Measurements from ENCODE around the gene MMAB. TPM values are rescaled to one million over a fixed set of nuclear protein-coding genes. Genes with fewer than 3 reads are reported as not detected.
"Not testable (repeated sequence)": the region's sequence is repeated elsewhere in the genome, so short reads cannot be mapped to it uniquely, and the experiment has no call there.

Gene MMAB
- total RNA-seq, 2 experiments from 2014 or later: 49.0 to 49.4 TPM

DNA sequence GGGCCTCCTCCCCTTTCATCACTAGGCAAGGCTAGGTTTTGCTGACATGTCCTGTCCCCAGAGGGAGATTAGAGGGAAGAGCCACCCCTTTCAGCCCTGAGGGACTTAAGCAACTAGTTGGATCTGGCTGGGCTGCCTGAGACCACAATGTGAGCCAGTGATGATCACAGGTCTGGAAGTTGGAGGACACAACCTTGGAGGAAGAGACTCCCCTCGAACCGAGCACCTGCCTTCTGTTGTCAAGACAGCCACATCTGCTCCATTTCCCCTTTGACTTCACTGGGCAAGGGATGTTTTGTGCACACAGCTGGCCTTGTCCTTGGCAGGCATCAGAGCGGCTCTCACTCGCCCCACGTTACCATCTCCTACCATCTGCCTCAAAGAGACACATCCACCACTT, 31.7 kb upstream of the MMAB start:
- CTCF ChIA-PET: no interaction called here
- POLR2A ChIA-PET: no interaction called here

DNA sequence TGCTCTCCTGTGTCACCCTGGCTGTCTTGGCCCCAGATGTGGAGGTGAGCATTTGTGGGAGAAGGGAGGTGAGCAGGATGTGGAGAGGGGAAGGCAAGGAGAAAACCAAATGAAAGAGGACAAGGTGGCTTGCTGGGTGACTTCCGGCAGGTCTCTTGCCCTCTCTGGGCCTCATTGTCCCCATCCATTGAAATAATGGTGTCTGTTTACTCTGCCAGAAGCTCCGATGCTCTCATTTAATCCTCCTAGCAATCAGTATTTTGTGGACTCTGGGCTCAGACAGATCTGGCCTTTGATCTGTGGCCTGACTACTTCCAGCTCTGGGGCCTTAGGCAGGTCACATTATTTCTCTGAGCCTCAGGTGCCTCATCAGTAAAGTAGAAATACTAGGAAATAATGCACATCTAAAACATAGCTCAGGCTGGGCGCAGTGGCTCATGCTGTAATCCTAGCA, 30.9 kb upstream of the MMAB start:
- ChIA-PET CTCF (no interaction called here), POLR2A (no interaction called here)

DNA sequence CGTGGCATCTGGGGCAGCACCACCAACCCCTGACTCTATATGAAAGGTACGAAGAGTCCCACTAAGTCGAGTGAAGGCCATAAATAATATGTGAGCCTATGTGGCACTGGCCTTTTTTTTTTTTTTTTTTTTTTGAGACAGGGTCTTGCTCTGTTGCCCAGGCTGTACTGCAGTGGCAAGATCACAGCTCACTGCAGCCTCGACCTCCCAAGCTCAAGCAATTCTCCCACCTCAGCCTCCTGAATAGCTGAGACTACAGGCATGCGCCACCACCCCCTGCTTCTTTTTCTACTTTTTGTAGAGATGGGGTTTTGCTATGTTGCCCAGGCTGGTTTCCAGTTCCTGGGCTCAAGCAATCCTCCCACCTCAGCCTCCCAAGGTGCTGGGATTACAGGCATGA, 28.8 kb upstream of the MMAB start:
- CTCF ChIA-PET, POLR2A ChIA-PET: not testable (repeated sequence)

DNA sequence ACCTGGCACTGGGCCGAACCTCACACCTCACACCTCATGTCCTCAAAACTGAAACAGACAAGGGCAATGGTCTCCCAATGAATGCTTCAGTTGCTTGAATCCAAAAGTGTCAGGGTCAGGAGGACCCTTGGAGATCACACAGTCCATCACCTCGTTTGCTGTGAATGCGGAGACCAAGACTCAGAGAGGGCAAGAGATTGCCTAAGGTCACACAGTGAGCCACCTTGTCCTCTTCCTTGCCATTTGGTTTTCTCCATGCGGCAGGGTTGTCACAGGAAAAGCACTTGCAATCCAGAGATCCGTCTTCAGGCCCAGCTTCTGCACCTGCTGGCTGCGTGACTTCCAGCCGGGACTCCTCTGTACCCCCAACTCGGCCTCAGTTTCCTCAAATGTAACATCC, 28.3 kb upstream of the MMAB start:
- POLR2A ChIA-PET: no interaction called here

DNA sequence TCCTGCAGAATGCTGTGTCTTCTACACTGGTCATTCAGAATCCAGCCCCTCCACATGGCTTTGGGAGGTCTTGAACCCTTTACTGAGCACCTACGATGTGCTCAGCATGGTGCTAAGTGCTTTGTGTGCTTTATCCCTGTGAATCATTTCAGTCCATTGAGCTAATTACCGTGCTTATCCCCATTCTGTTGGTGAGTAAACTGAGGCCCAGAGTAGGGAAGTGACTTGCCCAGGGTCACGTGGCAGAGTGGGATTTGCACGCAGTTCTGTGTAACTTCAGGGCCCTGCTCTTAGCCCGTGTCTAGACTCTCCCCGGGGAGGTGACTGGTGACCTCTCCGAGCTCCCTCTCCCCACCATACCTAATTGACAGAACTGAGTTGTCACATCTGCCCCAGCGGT, 27.7 kb upstream of the MMAB start:
- POLR2A ChIA-PET: no interaction called here
- CTCF ChIA-PET: interaction anchor here (1.3 kb wide), 1 partner anchor 174 kb away, joined by 4 read pairs; no protein-coding TSS in a partner anchor

More for the DNA sequence above, 28.3 kb upstream of the MMAB start:
- CTCF ChIA-PET: interaction anchor here (1.3 kb wide), 1 partner anchor 174 kb away, joined by 4 read pairs; no protein-coding TSS in a partner anchor

DNA sequence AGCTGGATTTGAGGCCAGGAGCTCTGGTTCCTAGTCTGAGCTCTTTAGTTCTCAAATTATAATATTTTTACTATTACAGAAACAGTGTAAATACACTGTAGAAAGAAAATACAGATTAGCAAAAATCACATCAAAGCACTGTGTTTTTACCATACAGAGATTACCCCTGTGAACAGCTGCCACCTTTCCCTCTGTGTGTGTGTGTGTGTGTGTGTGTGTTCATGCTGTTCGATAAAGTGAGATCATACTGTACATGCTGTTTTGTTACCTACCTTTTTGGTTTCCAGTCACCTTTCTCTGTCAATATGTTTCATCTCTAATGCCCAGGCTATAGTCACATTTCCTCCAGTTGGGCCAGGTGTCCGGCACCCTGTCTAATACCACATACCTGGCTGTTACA, 27.2 kb upstream of the MMAB start:
- POLR2A ChIA-PET: no interaction called here
- CTCF ChIA-PET: interaction anchor here (1.3 kb wide), 1 partner anchor 175 kb away, joined by 4 read pairs; no protein-coding TSS in a partner anchor

DNA sequence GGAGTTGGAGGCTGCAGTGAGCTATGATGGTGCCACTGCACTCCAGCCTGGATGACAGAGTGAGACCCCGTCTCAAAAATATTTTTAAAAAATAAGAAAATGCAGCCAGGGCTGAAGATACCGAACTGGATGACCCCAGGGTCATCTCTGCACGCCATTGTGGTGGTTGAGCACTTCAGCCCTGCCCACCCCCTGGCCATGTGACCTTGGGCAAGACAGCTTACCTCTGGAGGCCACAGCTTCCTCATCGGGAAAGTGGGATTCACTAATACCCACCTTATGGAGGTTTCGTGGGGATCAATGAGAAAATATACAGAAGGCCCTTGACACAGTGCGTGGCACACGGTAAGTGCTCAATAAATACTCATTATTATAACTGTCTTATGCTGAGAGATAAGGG, 25.8 kb upstream of the MMAB start:
- ChIA-PET POLR2A (no interaction called here), CTCF (interaction anchor here (0.7 to 5.6 kb wide), 3 partner anchors 171 to 178 kb away, joined by 3 to 36 read pairs (median 7); no protein-coding TSS in a partner anchor)

DNA sequence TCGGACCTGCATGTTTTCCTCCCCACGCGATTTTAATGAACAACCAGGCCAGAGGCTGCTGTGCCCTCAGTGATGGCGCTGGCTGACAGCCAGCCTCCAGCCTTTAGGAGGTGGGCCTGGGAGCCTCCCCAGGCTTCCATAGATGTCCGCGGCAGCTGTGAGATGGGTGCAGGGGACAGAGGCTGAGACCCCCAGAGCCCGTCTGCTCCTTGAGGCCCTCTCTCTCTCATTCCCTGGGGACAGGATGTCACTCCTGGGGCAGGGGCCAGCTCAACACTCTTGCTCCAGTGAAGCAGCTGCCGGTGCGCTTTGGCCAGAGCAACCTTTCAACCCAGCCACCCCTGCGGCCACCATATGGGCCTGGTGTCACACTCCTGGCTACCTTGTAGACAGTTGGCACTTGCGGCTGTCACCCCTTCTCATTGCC, 25.1 kb upstream of the MMAB start:
- CTCF ChIA-PET: interaction anchor here (0.6 to 5.6 kb wide), 12 partner anchors 24 to 329 kb away, joined by 3 to 36 read pairs (median 5); partner anchors contain the start of gene MVK
- POLR2A ChIA-PET: no interaction called here

DNA sequence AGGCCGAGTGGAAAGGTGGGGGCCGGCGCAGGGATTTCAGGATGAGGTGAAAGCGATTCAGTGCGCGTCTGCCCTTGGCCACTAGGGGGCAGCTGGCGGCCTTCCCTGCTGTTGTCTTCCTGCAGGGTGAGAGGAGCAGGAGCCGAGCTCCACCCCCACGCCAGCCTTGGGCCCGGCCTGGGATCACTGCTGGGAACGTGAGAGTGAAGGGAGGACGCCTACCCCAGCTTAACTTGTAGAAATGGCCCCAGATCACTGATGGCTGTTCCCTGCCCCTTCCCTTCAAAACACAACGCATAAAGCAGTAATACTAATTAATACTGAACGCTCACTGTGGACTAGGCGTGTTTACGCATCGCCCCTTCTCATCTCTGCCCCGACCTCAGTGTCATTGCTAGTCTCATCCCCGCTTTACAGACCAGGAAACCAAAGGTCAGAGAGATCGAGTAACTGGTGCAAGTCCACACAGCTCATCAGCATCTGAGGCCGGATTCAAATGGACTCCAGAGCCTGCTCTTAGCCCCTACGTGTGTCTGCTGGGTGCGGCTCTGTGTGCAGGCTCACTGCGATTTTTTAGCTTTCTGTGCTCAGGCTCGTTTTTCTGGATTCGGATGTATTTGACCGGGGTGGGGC, 24.6 kb upstream of the MMAB start:
- POLR2A ChIA-PET: no interaction called here
- CTCF ChIA-PET: interaction anchor here (0.5 to 5.6 kb wide), 17 partner anchors 19 to 329 kb away, joined by 3 to 36 read pairs (median 4); partner anchors contain the start of gene MVK

DNA sequence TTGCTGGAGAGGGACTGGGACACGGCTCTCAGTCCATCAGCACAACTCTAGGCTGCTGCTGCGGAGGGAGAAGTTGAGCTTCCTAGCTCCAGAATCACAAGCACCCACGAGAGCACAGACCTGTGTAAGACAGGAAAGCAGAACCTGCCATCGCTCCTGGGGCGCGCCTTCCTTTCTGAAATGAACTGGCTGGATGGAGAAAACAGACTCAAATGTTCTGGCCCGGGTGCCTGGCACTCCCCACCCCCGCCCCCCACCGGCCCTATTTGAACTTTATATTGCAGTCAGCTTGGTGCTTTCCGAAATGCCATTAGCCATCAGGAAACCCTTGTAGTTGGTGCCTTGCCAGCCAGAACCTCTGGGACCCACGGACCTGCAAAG, 24.1 kb upstream of the MMAB start:
- POLR2A ChIA-PET: no interaction called here

DNA sequence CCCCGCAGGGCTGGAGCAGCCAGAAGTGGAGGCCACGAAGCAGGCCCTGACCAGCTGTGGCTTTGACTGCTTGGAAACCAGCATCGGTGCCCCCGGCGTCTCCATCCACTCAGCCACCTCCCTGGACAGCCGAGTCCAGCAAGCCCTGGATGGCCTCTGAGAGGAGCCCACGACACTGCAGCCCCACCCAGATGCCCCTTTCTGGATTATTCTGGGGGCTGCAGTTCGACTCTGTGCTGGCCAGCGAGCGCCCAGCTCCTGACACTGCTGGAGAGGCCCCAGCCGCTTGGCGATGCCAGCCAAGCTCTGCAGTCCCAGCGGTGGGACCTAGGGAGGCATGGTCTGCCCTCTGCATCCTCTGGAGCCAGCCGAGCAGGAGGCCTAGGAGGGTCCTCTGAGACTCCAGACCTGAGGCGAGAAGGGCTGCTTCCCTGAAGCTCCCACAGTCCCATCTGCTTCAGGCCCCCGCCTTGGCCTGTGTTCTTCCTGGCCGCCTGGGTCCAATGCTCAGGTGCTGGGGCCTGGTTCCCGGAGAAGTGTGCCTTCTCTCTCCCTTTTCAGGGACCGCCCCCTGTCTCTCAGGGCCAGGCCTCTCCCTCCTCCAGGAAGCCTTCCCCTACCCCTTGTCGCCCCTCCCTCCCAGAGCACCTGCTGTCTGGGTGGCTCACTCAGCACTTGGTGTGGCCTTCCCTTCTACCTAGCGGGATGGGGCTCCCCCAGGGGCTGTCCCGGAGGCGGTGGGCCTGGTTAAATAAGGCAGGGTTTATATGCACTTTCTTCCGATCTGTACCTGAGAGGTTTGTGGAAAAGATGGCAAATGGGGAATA, 23.3 kb upstream of the MMAB start:
- ChIA-PET POLR2A (no interaction called here), CTCF (interaction anchor here (1.2 to 5.6 kb wide), 7 partner anchors 21 to 181 kb away, joined by 3 to 36 read pairs (median 4); partner anchors contain the start of gene MVK)

More for the DNA sequence above, 24.1 kb upstream of the MMAB start:
- CTCF ChIA-PET: interaction anchor here (0.7 to 5.6 kb wide), 14 partner anchors 20 to 248 kb away, joined by 3 to 36 read pairs (median 4); partner anchors contain the start of gene MVK

DNA sequence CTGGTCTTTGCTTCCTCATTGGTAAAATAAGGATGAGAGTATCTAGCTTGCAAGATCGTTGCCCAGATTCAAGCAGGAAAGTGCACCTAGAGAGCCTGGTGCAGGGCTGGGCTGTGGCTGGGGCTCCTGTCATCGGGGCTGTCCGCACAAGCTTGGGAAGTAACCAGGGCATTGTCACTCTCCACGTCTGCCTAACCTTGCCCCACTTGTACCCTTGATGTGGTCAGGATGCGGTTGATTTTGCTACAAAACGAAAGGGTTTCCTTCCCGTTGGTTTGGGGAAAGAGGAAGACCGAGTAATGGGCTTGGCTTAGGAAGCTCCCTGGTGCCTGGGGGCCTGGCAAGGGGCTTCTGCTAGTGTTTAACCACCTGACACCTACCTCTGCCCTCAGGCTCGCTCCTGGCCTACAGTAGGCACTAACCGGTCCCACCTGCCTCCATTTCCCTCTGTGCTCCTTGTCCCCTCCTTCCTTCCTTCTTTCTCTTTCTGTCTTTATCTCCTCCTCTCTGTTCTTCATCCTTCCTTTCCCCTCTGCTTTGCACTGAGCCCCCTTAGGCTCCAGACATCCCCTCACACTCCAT, 22.1 kb upstream of the MMAB start:
- ChIA-PET CTCF (interaction anchor here (0.6 to 5.6 kb wide), 3 partner anchors 178 to 258 kb away, joined by 3 to 36 read pairs (median 3); no protein-coding TSS in a partner anchor), POLR2A (interaction anchor here (0.5 kb wide), 1 partner anchor 46 kb away, joined by 4 read pairs; no protein-coding TSS in a partner anchor)

DNA sequence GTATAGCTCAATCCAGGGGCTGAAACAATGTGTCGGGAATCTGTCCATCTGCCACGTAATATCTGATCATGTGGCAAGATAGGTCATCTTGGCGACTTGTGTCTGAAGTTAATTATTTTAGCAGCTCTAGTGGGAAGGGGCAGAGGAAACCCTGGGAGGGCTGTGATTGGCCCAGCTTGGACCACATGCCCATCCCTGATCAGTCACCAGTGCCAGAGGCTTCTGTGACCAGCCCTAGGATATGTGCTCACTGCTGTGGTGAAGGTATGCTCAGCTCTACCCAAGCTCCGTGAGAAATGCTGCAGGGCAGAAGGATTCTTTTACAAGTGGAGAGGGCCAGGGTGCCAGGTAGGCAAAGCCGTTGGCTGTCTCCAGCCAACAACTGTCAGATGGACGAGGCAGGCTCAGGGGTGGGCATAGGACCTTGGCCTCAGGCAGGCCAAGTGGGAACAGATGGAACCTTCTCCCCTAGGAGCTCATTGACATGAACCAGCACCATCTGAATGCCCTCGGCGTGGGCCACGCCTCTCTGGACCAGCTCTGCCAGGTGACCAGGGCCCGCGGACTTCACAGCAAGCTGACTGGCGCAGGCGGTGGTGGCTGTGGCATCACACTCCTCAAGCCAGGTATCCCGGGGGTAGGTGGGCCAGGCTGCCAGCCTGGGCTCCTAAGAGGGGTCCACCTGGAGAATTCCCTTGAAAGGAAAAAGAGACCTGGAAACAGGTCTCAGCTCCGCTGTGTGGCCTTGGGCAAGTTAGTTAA, 21.4 kb upstream of the MMAB start:
- ChIA-PET CTCF (interaction anchor here (0.6 to 5.6 kb wide), 3 partner anchors 179 to 259 kb away, joined by 3 to 36 read pairs (median 3); no protein-coding TSS in a partner anchor), POLR2A (no interaction called here)

DNA sequence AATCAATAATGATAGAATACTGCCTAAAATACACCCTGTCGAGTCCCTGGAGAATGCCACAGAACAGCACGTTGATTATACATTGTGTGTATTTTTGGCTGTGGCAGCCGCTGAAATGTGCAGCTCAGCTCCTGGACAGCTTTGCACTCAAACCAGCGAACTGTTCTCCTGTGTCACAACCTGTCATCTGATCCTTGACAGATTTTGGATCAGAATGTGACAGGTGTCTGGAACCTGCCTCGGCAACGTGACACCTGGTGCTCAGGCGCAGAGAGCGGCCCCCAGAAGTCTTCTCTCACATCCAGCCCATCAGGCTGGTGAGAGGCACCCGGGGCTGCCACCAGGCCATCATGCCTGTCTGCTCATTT, 19.6 kb upstream of the MMAB start:
- ChIA-PET POLR2A (no interaction called here), CTCF (no interaction called here)

DNA sequence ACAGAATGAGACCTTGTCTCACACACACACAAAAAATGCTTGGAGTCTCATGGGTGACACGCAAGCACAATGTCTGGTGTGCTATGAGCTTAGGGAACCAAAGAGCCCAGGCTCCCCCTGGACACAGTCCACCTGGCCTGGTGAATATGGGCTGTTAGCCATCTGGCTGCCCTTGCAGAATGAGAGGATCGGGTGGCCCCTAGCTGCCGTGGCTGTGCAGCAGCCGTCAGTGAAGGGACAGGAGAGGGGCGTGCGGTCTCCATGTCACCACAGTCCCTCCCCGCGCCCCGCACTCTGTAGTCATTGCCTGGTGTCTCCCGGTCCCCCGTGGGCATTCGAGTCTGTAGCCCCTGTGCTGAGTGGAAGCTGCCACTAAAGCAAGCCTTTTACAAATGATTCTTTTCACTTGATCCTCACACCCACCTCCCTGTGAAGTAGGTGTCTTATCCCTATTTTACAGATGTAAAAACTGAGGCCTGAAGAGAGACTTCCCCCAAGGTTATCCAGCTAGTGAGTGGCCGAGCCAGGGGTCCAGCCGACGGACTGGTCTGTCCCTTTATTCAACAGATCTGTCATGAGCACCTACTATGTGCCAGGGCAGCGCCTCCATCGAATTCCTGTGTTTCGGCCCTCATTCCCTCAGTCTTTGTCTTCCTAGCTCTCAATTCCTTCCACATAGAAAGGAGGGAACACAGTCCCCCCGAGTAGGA, 19.0 kb upstream of the MMAB start:
- CTCF ChIA-PET: no interaction called here

DNA sequence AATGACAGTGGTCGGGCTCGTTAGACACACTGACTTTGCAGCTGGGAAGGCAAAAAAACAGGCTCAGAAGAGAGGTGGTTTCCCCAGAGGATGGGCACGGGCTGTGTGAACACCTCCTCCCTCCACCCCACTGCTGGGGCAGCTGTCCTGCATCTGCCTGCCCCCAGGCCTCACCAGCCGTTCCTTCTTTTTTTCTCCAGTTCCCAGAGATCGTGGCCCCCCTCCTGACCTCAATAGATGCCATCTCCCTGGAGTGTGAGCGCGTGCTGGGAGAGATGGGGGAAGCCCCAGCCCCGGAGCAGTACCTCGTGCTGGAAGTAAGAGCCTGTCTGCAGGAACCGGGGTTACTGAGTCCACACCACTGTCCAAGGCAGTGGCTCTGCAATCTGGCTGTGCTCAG, 17.7 kb upstream of the MMAB start:
- CTCF ChIA-PET: no interaction called here
- POLR2A ChIA-PET: no interaction called here

More for the DNA sequence above, 19.0 kb upstream of the MMAB start:
- POLR2A ChIA-PET: no interaction called here

DNA sequence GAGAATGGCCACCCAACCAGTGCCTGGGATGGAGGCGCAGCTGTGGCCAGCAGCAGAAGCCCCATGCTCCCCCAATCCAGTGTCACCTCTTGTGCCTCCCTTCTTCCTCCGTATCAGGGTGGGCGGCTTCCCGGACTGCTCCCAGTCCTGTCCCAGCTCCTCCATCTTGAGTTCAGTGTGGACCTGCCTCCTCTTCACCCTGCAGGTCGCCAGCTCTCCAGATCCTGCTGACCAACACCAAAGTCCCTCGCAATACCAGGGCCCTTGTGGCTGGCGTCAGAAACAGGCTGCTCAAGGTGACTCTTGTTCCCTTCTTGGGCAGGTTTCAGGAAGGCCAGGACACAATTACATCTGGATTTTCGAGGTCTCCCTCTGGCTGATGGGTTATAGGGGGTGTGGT, 17.3 kb upstream of the MMAB start:
- ChIA-PET CTCF (no interaction called here), POLR2A (no interaction called here)

DNA sequence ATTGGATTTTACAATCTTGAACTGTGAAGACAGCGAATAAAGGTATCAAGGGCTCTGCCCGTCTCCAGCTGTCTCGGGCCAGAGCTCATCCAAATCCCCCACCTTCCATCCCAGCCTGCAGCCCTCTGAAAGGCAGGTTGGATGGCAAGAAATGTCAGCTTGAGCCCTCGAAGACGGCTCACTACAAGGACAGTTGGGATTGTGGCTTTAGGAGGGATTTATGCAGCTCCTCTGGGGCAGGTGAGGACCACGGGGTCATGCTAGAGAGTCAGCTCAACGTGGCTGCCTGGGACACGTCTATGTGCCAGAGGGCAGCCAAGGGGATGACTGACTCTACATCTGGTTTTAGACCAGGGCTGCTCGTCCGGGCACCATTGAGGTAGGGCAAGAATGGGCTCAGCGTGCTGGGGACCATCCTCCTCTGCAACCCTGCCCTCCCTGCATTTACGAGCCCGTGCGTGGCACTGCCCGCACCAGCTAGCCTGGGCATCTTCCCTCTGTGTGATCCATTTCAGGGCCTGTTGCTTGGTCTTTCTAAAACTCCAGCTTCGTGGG, 16.5 kb upstream of the MMAB start:
- ChIA-PET POLR2A (no interaction called here), CTCF (interaction anchor here (0.7 kb wide), 1 partner anchor 32 kb away, joined by 4 read pairs; no protein-coding TSS in a partner anchor)

DNA sequence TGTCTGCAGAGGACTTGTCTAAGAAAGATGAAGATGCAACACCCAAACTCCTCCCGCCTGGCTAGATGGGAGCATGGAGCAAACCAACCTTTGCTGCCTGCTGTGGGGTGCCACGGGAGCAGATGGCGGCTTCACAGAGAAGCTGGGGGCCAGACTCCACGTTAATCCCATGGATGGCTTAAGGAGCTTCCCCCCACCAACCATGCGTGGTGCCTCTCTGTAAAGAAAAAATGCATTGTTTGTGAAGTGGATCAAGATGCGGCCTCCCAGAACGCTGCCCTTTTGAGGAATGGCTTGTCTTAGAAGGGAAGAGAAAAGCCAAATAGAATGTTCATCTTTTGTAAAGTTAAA, 15.9 kb upstream of the MMAB start:
- ChIA-PET POLR2A (no interaction called here), CTCF (interaction anchor here (0.7 kb wide), 1 partner anchor 32 kb away, joined by 4 read pairs; no protein-coding TSS in a partner anchor)

All from activated CD8-positive, alpha-beta memory T cell treated with anti-CD3 and anti-CD28 coated beads for 36 hours (primary cell).